HK-2 (cell line): Measurements from ENCODE around the gene MYLIP.

Source experiments
- DNase-seq: peaks from one replicate; pipeline ENCODE4 v3.0.0-alpha.2; 2018; ENCODE audit not compliant: unreplicated experiment

MYLIP gene

GRCh38 chr6:16106991-16107787, 21.7 kb upstream of the MYLIP start:
- DNase-seq = no peak

- DNase-seq = no peak
Measured at GRCh38 chr6:16108419-16108818, 20.5 kb upstream of the MYLIP start.

- no peak for DNase-seq
Measured at GRCh38 chr6:16108921-16109658, 19.8 kb upstream of the MYLIP start.

GRCh38 chr6:16109659-16110305, 19.1 kb upstream of the MYLIP start:
- no peak for DNase-seq

- no peak for DNase-seq
Measured at GRCh38 chr6:16118825-16119224, 10.1 kb upstream of the MYLIP start.

- no peak for DNase-seq
Measured at GRCh38 chr6:16121339-16121738, 7.5 kb upstream of the MYLIP start.

- DNase-seq = no peak
Measured at GRCh38 chr6:16122197-16122596, 6.7 kb upstream of the MYLIP start.

- no peak for DNase-seq
Measured at GRCh38 chr6:16124198-16125180, 4.4 kb upstream of the MYLIP start.

- no peak for DNase-seq
Measured at GRCh38 chr6:16126056-16126455, 2.8 kb upstream of the MYLIP start.

GRCh38 chr6:16126861-16127260, 2.0 kb upstream of the MYLIP start:
- no peak for DNase-seq

- DNase-seq = no peak
Measured at GRCh38 chr6:16127471-16127870, 1.4 kb upstream of the MYLIP start.

GRCh38 chr6:16129623-16130401, 926 bp downstream of the MYLIP start:
- peak; percentile 14 for DNase-seq

- DNase-seq = peak; percentile 1
Measured at GRCh38 chr6:16130437-16130891, 1.6 kb downstream of the MYLIP start.

GRCh38 chr6:16130932-16131387, 2.1 kb downstream of the MYLIP start:
- no peak for DNase-seq

GRCh38 chr6:16132909-16133308, 4.0 kb downstream of the MYLIP start:
- no peak for DNase-seq

- no peak for DNase-seq
Measured at GRCh38 chr6:16134430-16134829, 5.5 kb downstream of the MYLIP start.

GRCh38 chr6:16135066-16135465, 6.2 kb downstream of the MYLIP start:
- no peak for DNase-seq

GRCh38 chr6:16136091-16136490, 7.2 kb downstream of the MYLIP start:
- DNase-seq = no peak

- peak; percentile 20 for DNase-seq
Measured at GRCh38 chr6:16136621-16137450, 8.0 kb downstream of the MYLIP start.

GRCh38 chr6:16137451-16137801, 8.5 kb downstream of the MYLIP start:
- no peak for DNase-seq
